ENCODE data around the gene B3GNT3.

- TF ChIP-seq, protein P1, sequence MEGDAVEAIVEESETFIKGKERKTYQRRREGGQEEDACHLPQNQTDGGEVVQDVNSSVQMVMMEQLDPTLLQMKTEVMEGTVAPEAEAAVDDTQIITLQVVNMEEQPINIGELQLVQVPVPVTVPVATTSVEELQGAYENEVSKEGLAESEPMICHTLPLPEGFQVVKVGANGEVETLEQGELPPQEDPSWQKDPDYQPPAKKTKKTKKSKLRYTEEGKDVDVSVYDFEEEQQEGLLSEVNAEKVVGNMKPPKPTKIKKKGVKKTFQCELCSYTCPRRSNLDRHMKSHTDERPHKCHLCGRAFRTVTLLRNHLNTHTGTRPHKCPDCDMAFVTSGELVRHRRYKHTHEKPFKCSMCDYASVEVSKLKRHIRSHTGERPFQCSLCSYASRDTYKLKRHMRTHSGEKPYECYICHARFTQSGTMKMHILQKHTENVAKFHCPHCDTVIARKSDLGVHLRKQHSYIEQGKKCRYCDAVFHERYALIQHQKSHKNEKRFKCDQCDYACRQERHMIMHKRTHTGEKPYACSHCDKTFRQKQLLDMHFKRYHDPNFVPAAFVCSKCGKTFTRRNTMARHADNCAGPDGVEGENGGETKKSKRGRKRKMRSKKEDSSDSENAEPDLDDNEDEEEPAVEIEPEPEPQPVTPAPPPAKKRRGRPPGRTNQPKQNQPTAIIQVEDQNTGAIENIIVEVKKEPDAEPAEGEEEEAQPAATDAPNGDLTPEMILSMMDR (IDR thresholded peaks at IDR 0.05), result no peak
- no peak for TF ChIP-seq POLR2A (IDR thresholded peaks at IDR 0.05)
Measured at GRCh38 chr19:17840019-17840418, 45.1 kb downstream of the B3GNT3 start.
